Right kidney (tissue), 1 donor: Measurements from ENCODE around the gene EBF4.
"Not testable (repeated sequence)": the region's sequence is repeated elsewhere in the genome, so short reads cannot be mapped to it uniquely, and the experiment has no call there.

Experiments used
- DNase-seq: peaks from one replicate; pipeline ENCODE4 v3.0.0-alpha.2; 2016

The EBF4 gene

GRCh38 chr20:2663887-2664719, 28.5 kb upstream of the EBF4 start, which contains the start of gene IDH3B:
Gene IDH3B (minus strand): TSS chr20:2664216. CDS start chr20:2664188, 28 bp downstream.
- DNase-seq: peak; percentile 84

GRCh38 chr20:2671977-2672376, 20.6 kb upstream of the EBF4 start:
- no peak for DNase-seq

- DNase-seq: no peak
Measured at GRCh38 chr20:2672446-2672845, 20.1 kb upstream of the EBF4 start.

- DNase-seq: no peak
Measured at GRCh38 chr20:2673453-2673852, 19.1 kb upstream of the EBF4 start.

GRCh38 chr20:2680046-2680445, 12.5 kb upstream of the EBF4 start:
- no peak for DNase-seq

GRCh38 chr20:2682040-2682439, 10.5 kb upstream of the EBF4 start:
- not testable (repeated sequence) for DNase-seq

GRCh38 chr20:2684817-2685216, 7.8 kb upstream of the EBF4 start:
- DNase-seq: not testable (repeated sequence)

- no peak for DNase-seq
Measured at GRCh38 chr20:2687514-2687913, 5.1 kb upstream of the EBF4 start.

GRCh38 chr20:2688041-2688591, 4.5 kb upstream of the EBF4 start:
- peak; percentile 41 for DNase-seq

GRCh38 chr20:2690213-2690612, 2.4 kb upstream of the EBF4 start:
- no peak for DNase-seq

GRCh38 chr20:2690718-2691117, 1.9 kb upstream of the EBF4 start:
- no peak for DNase-seq

GRCh38 chr20:2691127-2691526, 1.5 kb upstream of the EBF4 start:
- DNase-seq: no peak

GRCh38 chr20:2691663-2692035, 931 bp upstream of the EBF4 start:
- no peak for DNase-seq

GRCh38 chr20:2692886-2693285, 306 bp downstream of the EBF4 start:
- DNase-seq: no peak

GRCh38 chr20:2693286-2694007, 867 bp downstream of the EBF4 start:
- peak; percentile 80 for DNase-seq

- DNase-seq: no peak
Measured at GRCh38 chr20:2694008-2694471, 1.5 kb downstream of the EBF4 start.

- DNase-seq: no peak
Measured at GRCh38 chr20:2694519-2694918, 1.9 kb downstream of the EBF4 start.

GRCh38 chr20:2695206-2695983, 2.8 kb downstream of the EBF4 start:
- DNase-seq: no peak

- DNase-seq: not testable (repeated sequence)
Measured at GRCh38 chr20:2695984-2696525, 3.5 kb downstream of the EBF4 start.

GRCh38 chr20:2696646-2697045, 4.1 kb downstream of the EBF4 start:
- no peak for DNase-seq

GRCh38 chr20:2697768-2698167, 5.2 kb downstream of the EBF4 start:
- no peak for DNase-seq

GRCh38 chr20:2698186-2698817, 5.7 kb downstream of the EBF4 start:
- DNase-seq: no peak
